Caki2 (cell line): ENCODE measurements around the gene C11orf24. TPM values are rescaled to one million over a fixed set of nuclear protein-coding genes. Genes with fewer than 3 reads are reported as not detected.

Source experiments
- DNase-seq: peaks from one replicate; pipeline ENCODE4 v3.0.0-alpha.2; 2015; ENCODE audit warnings: low read depth
- in situ Hi-C: cut with HindIII; loops from 2 replicates; pipeline ENCODE4 v1.10.0; 2016; ENCODE audit warnings: low sequenced_read_pairs, low pct_unique_long_range_greater_than_20kb, mixed read lengths
- total RNA-seq: library from RNA; depleted of rRNA; stranded (reverse); fragments of >200 nt; shearing (Covaris generic); gene quantifications from 2 replicates; pipeline ENCODE4 v1.2.3, GENCODE V29; 2014; ENCODE audit warnings: low replicate concordance; rRNA removed

Gene C11orf24
- 20.1 and 22.6 TPM in 2 replicates for total RNA-seq

DNA sequence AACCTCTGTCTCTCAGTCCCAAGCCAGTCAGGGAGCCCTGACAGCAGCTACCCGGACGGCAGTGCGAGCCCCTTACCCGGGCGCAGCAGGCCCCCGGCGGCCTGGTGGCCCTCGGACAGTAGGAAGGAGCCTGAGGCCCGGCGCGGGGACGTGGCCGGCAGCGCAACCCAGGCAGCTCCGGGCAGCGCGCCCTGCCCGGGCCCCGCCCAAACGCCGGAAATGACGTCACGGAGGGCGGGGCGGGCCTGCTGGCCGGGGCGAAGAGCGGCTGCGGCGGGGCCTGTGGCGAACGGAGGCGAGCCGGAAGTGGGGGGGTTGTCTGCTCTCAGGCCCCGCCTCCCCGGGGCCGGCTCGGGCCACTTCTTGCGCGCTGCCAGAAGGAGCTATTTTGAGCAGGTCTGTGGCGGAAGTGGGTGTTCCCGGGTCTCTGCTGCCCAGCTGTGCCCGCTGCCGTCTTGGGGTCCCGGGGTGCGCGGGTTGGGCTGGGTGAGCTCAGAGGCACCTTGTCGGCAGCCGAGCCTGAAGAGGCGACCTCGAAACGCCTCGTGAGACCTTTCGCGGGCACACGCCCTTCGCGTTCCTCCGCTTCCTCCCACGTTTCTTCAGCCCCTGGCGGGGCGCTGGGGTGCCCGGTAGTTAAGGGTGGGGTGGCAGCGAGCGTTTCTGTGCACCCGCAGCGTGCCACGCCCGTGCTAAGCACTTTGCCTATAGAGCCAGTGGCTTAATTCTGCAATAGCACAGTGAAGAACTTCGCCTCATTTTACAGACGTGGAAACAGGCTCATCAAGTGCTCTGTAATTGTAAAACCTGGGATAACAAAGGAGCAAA lies at the start of gene C11orf24:
Gene C11orf24 (minus strand): TSS at position 193 of the 828 bp plus-strand sequence. CDS start 8,206 bp downstream, outside the sequence.
- peak; percentile 91 for DNase-seq
- in situ Hi-C loops: no loop called here

DNA sequence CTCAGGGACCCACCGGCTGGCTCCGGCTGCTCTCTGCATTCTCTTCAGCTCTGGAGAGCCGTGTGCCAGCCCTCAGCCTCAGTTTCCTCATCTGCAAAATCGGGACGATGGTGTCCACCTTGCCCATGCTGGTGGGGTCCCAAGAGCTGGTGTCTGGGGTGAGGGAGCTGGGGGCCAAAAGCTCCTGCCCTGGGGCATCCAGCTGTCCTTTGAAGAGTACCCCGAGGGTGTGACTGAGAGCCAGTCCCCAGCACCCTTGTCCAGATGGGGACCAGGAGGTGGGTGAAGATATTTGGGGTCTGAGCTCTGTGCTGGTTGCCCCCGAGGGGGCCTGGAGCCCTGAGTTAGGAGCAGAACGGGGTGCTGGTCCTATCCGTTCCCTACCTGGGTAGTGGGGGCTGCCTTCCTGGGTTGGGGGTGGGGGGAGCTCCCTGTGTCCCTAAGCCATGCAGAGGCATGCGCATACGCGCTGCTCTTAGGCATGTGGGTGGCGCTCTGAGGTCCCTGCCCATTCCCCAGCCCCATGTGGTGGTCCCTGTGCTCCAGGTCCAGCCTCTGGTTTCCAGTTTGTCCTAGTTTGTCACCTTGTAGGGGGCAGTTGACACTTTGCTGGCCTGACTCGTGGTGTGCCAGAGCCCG lies 45.5 kb upstream of the C11orf24 start:
- in situ Hi-C loops: no loop called here
- no peak for DNase-seq

DNA sequence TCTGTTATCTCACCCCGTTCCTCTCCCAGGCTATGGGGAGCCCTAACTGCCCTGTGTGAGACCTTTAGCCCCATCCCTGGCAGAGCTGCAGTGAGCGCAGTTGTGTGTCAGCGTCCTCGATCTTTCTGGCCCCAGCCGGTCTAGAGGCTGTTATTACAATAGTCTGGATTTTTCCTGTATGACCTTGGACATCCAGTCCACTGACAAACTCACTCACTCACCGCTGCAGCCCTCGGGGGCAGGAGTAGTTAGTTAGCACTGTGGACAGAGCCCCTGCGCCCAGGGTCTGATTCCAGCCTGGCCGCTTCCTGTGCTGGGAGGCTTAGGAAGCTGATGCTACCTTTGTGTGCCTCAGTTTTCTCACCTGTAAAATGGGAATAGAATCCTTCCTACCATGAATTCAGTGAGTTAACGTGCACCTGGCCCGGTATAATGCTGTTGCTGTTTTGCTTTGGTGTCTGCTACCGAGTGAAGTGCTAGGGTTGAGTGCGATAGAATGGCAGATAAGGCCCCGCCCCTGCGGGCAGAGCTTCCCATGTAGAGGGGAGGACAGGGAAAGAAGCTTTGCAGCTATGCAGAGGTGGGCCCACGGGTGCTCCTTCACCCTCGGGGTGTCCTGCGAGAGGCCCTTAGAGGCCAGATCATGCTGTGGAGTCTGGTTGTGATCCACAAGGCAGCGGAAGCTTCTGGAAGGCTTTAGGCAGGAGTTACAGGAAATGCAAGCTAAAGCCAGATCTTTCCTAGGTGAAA lies 43.6 kb upstream of the C11orf24 start:
- no peak for DNase-seq
- in situ Hi-C loops: no loop called here

- DNase-seq: no peak
- in situ Hi-C loops: no loop called here
Measured at GRCh38 chr11:68314203-68315170, 42.7 kb upstream of the C11orf24 start.

GRCh38 chr11:68313574-68314202 lies 41.9 kb upstream of the C11orf24 start:
- DNase-seq: no peak
- in situ Hi-C loops: no loop called here

GRCh38 chr11:68312780-68313573 lies 41.2 kb upstream of the C11orf24 start:
- in situ Hi-C loops: no loop called here
- no peak for DNase-seq

- in situ Hi-C loops: no loop called here
Measured at GRCh38 chr11:68312117-68312779, 40.5 kb upstream of the C11orf24 start, which contains the start of gene LRP5. TSS of gene LRP5 (plus strand) at chr11:68312591. CDS start at chr11:68312715, 124 bp downstream.

GRCh38 chr11:68311160-68312116 lies 39.7 kb upstream of the C11orf24 start:
- in situ Hi-C loops: no loop called here
- no peak for DNase-seq

More at GRCh38 chr11:68312117-68312779, 40.5 kb upstream of the C11orf24 start, which contains the start of gene LRP5:
- no peak for DNase-seq

- in situ Hi-C loops: no loop called here
- DNase-seq: no peak
Measured at GRCh38 chr11:68309621-68310185, 37.9 kb upstream of the C11orf24 start.

DNA sequence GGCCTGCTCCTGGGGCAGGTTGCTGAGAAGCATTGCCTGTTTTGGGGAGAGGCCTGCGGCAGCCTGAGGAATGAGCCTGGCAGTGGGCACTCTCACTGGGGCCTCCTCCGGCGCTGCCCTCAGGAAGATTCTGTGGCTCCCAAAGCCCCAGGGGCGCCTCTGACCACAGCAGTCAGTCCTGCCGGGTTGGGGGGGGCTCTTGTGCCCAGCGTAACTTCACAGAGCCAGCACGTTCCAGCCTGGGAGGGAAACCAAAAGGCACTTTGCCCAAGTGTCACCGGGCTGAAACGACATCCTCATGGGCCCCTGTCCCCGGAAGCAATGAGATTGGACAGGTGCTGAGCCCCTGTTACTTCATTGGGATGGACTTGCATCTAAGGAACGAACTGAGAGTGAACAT lies 36.3 kb upstream of the C11orf24 start:
- in situ Hi-C loops: no loop called here
- no peak for DNase-seq

- in situ Hi-C loops: no loop called here
- DNase-seq: no peak
Measured at GRCh38 chr11:68306636-68307035, 34.9 kb upstream of the C11orf24 start.

DNA sequence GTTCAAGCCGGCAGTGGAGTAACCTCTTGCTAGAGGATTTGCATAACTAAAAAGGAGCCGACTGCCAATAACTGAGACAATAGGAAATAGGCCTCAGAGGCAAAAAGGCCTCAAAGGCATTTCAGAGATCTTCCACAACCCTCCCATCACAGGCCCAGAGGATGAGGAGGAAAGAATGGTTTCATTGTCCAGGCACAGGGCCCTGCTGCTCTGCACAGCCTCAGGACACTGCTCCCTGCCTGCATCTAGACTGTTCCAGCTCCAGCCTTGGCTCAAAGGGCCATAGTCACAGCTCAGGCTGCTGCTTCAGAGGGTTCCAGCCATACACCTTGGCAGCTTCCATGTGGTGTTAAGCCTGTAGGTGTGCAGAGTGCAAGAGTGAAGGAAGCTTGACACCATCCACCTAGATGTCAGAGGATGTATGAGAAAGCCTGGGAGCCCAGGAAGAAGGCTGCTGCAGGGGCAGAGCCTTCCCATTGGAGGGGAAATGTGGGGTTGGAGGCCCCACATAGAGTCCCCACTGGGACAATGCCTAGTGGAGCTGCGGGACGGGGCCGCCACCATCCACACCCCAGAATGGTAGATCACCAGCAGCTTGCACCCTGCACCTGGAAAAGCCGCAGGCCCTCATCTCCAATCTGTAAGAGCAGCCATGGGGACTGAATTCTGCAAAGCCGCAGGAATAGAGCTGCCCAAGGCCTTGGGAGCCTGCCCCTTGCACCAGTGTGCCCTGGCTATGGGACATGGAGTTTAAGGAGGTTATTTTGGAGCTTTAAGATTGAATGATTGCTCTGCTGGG lies 32.4 kb upstream of the C11orf24 start:
- in situ Hi-C loops: no loop called here
- DNase-seq: no peak

GRCh38 chr11:68303083-68303482 lies 31.3 kb upstream of the C11orf24 start:
- in situ Hi-C loops: no loop called here
- DNase-seq: no peak

DNA sequence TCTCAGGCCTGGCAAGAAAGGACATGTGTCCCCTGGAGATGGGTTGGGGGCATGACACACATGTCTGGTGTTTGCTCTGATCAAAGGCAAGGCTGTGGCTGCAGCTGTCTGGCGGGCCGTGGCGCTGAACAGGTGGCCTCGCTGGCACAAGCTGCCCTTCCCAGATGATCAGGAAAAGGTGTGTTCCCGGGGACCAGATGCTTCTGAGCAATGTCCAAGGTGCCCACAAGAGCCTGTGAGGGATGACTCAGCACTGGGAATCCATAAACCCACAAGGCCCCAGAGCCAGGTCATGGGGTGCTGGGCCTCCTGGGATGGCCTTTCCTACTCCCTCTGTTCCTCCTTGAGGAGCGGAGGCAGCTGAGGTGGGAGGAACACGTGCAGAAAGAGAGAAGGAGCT lies 30.9 kb upstream of the C11orf24 start:
- DNase-seq: peak; percentile 38
- in situ Hi-C loops: no loop called here
